ENCODE results near the gene BCO2.
"Not testable (repeated sequence)": the region's sequence is repeated elsewhere in the genome, so short reads cannot be mapped to it uniquely, and the experiment has no call there.

The BCO2 gene

GRCh38 chr11:112174789-112175598, at the start of gene BCO2:
Gene BCO2, plus strand, starts transcription at chr11:112175512. Its CDS starts 90 bp downstream, at chr11:112175602.
- peak in 1 of 2 experiments; percentile 30 for DNase-seq (ENCODE audit: low read depth in 2 of 2)

- DNase-seq (ENCODE audit: low read depth in 2 of 2), result no peak
Observed at GRCh38 chr11:112127056-112127455, 48.3 kb upstream of the BCO2 start.

- DNase-seq (ENCODE audit: low read depth in 2 of 2), result no peak
Observed at GRCh38 chr11:112128483-112129121, 46.7 kb upstream of the BCO2 start.

- DNase-seq (ENCODE audit: low read depth in 2 of 2), result no peak
Observed at GRCh38 chr11:112129656-112130055, 45.7 kb upstream of the BCO2 start.

GRCh38 chr11:112132737-112133136, 42.6 kb upstream of the BCO2 start:
- no peak for DNase-seq (ENCODE audit: low read depth in 2 of 2)

GRCh38 chr11:112134473-112134872, 40.8 kb upstream of the BCO2 start:
- DNase-seq (ENCODE audit: low read depth in 2 of 2), result no peak

GRCh38 chr11:112143597-112143996, 31.7 kb upstream of the BCO2 start:
- DNase-seq (ENCODE audit: low read depth in 2 of 2), result no peak

- no peak for DNase-seq (ENCODE audit: low read depth in 2 of 2)
Observed at GRCh38 chr11:112150517-112150916, 24.8 kb upstream of the BCO2 start.

- no peak for DNase-seq (ENCODE audit: low read depth in 2 of 2)
Observed at GRCh38 chr11:112156153-112156955, 19.0 kb upstream of the BCO2 start.

GRCh38 chr11:112156956-112157766, 18.2 kb upstream of the BCO2 start:
- DNase-seq (ENCODE audit: low read depth in 2 of 2), result no peak

- DNase-seq (ENCODE audit: low read depth in 2 of 2), result no peak
Observed at GRCh38 chr11:112159098-112160065, 15.9 kb upstream of the BCO2 start.

- no peak for DNase-seq (ENCODE audit: low read depth in 2 of 2)
Observed at GRCh38 chr11:112160091-112160848, 15.0 kb upstream of the BCO2 start.

GRCh38 chr11:112161012-112161411, 14.3 kb upstream of the BCO2 start:
- no peak for DNase-seq (ENCODE audit: low read depth in 2 of 2)

- not testable (repeated sequence) for DNase-seq (ENCODE audit: low read depth in 2 of 2)
Observed at GRCh38 chr11:112162200-112162599, 13.1 kb upstream of the BCO2 start.

- no peak for DNase-seq (ENCODE audit: low read depth in 2 of 2)
Observed at GRCh38 chr11:112162761-112163546, 12.4 kb upstream of the BCO2 start.

- DNase-seq (ENCODE audit: low read depth in 2 of 2), result no peak
Observed at GRCh38 chr11:112163875-112164685, 11.2 kb upstream of the BCO2 start, which contains the start of gene IL18. Gene IL18, minus strand, starts transcription at chr11:112164094. Its CDS starts 9,041 bp downstream, at chr11:112155053.

- DNase-seq (ENCODE audit: low read depth in 2 of 2), result no peak
Observed at GRCh38 chr11:112165049-112165448, 10.3 kb upstream of the BCO2 start.

GRCh38 chr11:112166562-112166961, 8.8 kb upstream of the BCO2 start:
- no peak for DNase-seq (ENCODE audit: low read depth in 2 of 2)

All from stimulated activated CD4-positive, alpha-beta T cell treated with anti-CD3 and anti-CD28 coated beads, Interleukin-12 subunit alpha, Interleukin-12 subunit beta, amount 100 ng/mL, for 24 hours (primary cell).